Jurkat, Clone E6-1 (cell line): ENCODE results near the gene ABHD17C.

Experiments used
- DNase-seq: peaks from one replicate; pipeline ENCODE4 v3.0.0-alpha.2; 2011; ENCODE audit warnings: low read depth, low spot score
- H3K4me3 ChIP-seq: 2 replicates; pipeline ENCODE4 v1.5.1; 2011; ENCODE audit warnings: mild to moderate bottlenecking, low read length, control low read depth, moderate library complexity

The ABHD17C gene

DNA sequence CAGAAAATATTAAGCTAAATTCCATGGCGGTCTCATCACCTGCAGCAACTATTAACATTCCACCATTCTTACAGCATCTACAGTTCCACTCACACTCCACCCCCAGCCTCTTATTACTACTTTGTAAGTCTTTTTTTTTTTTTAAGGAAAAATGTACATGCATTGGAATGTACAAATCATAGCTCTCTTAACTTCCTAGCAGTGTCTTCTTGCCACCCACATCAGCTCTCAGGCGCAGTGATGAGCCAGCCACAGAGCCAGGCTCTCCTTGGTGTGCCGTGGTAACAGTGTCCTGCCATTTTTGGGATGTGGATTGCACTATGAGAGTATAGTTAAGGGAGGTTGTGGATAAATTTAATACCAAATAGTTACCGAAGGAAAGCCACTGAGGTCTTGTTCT lies 17.8 kb downstream of the ABHD17C start:
- no peak overlapping the region for H3K4me3 ChIP-seq

DNA sequence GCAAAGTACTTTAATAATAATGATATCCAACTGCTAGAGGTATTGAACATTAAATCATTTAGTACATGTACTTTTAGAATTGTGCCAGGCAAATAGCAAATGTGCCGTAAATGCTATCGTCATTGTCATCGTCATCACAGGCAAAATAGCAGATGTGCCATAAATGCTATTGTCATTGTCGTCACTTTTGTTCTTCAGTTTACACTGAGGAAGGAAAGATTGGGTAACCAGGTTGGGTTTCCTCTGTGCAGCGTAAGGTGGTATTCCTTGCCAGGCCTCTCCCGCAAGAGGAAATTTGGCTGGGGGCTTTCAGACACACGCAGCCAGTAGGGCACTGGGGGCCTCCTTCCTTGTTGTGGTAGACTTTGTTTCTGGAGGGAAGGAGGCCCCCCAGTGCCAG lies 26.4 kb downstream of the ABHD17C start:
- H3K4me3 ChIP-seq = no peak overlapping the region
- DNase-seq = no peak

More for the DNA sequence above, 17.8 kb downstream of the ABHD17C start:
- no peak for DNase-seq

DNA sequence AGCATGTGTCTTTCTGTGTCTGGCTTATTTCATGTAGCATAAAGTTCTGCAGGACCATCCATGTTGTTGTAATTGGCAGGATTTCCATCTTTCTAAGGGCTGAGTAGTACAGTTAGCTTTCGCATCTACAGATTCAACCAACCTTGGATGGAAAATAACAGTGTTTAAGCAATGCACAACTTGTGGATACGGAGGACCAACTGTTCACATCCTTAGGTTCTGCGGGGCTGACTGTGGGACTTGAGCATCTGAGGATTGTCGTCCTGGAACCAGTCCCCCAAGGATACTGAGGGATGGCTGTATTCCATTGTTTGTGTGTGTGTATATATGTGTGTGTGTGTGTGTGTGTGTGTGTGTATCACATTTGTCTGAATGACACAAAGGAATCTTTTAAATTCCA lies 27.7 kb downstream of the ABHD17C start:
- no peak for DNase-seq
- H3K4me3 ChIP-seq = no peak overlapping the region

DNA sequence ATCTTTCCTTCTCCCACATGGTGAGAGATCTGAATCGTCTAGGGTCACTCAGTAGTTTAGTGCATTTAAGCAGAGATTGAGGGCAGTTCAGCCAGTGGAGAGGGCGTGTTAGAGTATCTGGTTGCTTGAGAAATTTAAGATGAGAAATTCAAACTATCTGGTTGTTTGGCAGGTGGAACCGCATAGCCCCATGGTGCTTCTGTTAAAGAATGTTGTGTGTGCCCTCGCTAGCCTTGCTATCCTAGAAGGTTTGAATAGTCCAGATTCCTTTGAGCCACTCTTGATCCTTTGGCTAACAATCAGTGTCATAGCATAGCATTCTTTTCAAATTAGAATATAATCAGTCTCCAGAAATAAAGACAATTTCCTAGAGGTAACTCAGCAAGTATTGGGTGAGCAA lies 32.1 kb downstream of the ABHD17C start:
- DNase-seq = no peak
- no peak overlapping the region for H3K4me3 ChIP-seq

DNA sequence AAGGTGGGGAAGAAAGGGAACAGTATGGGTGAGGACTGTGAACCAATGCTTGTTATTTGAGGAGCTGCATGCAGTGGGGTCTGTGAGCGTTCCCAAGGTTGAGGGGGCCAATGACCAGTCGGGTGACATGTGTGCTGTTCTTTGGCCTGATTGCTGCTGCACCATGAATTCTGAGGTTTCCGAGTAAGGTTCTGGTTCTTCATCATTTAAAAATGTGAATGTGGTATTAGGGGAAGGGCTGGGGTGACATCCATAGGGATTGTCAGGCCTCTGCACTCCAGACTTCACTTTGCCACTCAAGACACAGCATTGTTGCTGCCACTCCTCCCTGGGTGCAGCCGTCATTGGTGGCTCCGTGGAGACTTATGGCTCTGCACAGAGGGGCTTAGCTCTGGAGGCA lies 32.5 kb downstream of the ABHD17C start:
- no peak overlapping the region for H3K4me3 ChIP-seq
- no peak for DNase-seq

DNA sequence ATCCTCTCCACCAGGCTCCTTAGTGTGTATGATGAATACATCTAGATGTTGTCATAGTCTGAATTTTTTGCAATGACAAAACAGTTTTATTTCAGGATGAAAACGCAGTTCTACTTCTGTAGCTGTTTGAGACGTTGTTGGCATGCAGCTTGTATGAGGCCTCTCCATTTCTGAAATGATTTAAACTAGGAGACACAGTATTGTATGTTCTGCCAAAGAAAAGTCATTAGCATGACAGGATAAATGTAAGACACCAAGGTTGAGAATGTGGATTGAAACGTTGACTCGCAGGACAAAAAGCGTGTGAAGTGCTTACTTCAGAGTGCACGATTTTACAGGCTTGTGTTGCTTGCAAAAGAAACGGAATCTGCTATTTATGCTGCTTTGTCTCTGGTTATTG lies 35.3 kb downstream of the ABHD17C start:
- no peak for DNase-seq
- H3K4me3 ChIP-seq = no peak overlapping the region

DNA sequence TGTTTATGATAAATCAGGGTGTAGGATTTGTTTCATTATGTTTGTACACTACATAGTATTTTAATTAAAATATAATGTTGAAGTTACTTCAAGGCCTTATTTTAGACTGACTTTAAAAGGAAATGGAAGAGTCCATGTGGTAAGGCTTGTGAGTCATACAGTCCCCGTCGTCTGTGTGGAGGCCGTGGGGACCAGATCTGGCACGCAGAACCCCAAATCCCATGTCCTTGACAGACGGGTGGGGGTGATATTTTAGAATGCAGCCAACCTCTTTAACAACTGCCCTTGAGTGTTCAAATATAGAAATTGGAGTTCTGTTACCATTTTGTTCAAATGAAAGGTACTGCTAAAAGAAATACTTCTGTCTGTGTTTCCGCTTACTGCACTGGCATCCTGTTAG lies 35.8 kb downstream of the ABHD17C start:
- DNase-seq = no peak
- no peak overlapping the region for H3K4me3 ChIP-seq

DNA sequence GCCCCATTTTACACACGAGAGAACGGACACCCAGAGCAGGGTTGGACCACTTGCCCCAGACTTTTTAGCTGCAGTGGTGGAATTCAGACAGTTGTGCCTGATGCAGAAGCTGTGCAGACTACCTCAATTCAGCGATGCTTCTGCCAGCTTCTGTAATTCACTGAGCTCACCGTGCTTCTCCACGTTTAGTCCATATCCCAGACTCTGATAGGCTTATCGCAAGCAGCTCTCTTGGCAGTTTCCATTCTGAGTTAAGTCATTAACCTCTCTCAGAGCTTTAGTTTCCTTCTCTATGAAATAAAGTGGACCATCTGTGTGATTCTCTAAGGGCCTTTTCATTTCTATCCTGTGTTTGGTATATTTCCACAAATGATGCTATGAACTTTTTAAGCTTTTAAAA lies 37.1 kb downstream of the ABHD17C start:
- DNase-seq = no peak
- no peak overlapping the region for H3K4me3 ChIP-seq

DNA sequence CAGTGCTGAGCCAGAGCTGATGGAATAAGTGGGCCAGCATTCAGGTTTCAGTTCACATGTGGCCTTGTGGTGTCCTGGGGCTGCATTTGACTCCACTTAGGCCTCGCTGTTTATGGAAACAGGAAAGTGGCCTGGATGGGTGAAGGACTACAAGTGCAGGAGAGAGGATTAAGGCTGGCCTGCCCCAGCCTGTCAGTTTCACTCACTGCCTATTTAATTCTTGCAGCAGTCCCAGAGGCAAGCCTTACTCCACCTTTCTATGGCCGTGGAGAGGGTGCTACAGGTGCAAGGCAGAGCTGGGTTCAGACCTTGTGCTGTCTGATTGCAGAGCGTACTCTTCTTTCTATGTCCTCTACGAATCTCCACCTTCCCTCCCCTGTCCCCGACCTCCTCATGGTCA lies 37.7 kb downstream of the ABHD17C start:
- H3K4me3 ChIP-seq = no peak overlapping the region
- DNase-seq = no peak

DNA sequence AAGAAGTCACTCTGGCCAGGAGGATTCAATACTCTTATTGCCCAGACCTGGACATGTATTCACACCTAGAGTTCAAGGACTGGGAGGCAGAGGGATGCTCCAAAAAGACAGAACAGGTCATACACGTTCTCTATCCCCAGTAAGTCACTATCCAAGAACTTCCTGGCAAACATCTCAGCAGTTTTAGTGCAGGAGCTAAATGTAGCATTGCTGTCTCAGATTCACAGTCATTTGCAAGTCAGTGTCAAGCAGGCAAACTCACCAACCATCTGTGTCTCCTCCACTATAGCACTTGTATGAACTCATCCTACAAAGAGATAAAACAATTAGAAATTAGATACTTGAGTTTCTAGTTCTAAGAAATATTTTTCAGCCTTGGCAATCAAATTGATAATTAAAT lies 38.4 kb downstream of the ABHD17C start:
- no peak for DNase-seq
- H3K4me3 ChIP-seq = no peak overlapping the region

DNA sequence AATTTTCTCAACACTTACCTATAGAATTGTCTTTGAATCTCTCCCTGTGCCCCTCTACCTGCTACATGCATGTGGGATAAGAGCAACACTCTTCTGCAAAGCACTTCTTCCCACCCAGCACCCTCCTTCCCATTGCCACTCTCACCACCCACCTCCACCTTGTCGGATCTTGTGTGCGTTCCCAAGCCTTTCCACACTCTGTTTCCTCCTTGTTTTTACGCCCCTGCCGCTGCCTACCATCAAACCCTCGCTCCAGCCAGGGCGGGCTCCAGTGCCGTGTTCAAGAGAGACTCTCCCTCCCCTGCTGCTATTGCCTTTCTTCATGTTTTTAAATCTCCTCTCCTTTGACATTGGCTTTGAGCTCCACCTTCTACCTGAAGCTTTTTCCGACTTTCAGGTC lies 40.2 kb downstream of the ABHD17C start:
- no peak overlapping the region for H3K4me3 ChIP-seq
- DNase-seq = no peak

DNA sequence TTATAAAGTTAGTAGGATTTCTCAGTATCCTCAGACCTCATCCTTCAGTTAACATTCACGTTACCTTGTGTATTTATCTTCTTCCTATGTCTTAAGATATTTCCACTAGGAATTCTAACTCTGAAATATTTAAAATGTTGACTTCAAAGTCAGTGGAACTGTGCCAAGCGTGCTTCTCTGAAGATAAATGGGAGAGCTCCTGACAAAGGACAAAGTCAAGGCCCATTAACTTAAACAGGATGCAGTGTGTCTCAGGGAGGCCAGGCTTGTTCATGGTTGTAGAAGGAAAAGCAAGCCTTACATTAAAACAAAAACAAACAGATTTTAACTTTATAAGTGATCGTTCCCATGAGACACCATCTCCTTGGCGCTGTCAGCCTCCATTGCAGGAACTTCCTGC lies 41.5 kb downstream of the ABHD17C start:
- DNase-seq = no peak
- H3K4me3 ChIP-seq = no peak overlapping the region

DNA sequence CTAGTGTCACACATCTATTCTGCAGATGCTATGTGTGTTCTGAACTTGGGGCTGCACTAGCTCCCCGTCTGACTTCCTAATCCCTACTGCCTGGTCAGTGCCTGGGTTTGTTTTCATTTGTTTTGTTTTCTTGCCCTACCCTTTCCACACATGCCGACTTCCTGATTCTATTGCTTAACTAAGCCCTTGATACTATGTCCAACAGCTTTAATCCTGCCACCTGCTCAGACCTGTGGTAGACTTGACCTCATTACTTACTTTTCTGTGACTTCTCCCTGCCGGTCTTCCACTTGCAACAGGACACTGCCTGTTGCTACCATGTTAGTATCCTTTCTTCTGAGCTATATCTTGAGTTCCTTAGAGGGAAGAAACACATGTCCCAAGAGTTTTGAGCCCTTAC lies 44.8 kb downstream of the ABHD17C start:
- DNase-seq = no peak

DNA sequence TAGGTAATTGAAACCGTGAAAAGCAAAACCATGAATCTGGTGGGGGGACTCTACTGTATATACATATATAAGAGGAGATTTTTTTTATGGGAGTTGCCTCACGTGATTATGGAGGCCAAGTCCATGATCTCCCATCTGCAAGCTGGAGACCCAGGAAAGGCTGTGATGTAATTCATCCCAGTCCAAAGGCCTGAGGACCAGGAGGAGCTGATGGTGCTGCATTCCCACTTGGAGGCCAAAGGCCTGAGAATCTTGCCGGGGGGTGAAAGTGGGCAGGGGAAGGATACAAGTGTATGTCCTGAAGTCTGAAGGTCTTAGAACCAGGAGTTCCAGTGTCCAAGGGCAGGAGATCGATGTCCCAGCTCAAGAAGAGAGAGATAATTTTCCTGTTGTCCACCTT lies 47.0 kb downstream of the ABHD17C start:
- DNase-seq = no peak
- no peak overlapping the region for H3K4me3 ChIP-seq

More for the DNA sequence above, 44.8 kb downstream of the ABHD17C start:
- H3K4me3 ChIP-seq = no peak overlapping the region

DNA sequence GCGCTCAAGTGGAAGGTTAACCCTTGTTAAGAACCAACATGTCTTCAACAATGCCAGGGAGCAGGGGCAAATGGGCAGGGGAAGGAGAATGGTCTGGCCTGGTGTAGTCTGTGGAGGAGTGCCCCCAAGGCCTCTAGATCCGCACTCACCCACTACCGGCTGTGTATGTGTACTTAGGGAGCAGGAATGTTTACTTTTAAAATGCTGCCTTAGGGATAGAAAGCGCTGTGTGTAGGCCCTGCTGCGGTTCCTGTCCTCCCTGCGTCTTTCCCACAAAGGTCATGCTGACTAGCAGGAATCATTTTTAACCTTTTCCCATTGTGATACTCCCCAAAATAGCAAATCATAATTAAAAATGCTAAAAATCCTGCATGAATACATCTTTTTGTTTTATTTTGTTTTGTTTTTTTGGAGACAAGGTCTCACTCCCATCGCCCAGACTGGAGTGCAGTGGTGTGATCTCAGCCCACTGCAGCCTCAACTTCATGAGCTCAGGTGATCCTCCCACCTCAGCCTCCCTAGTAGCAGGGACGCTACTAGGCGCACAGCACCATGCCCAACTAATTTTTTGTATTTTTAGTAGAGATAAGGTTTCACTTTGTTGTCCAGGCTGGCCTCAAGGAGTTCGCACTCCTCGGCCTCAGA lies 48.2 kb downstream of the ABHD17C start:
- DNase-seq = no peak
- no peak overlapping the region for H3K4me3 ChIP-seq

DNA sequence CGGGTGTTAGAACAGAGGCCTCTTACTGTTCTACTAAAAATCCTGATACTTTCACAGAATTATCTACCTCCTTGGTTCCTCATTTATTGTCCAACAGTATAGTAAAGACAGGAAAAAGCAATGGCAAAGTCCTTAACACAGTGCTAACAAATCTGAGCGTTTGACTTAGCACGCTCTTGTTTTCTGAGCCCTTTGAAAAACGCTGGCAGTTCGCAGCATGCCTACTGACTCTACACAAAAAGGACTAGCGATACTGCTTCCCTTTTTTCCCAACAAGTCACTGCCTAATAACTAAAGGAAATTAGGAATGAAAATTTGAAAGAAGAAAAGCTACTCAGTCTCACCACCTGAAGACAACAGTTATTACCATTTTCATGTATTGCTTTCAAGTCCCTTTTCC lies 49.3 kb downstream of the ABHD17C start:
- H3K4me3 ChIP-seq = no peak overlapping the region
- no peak for DNase-seq

DNA sequence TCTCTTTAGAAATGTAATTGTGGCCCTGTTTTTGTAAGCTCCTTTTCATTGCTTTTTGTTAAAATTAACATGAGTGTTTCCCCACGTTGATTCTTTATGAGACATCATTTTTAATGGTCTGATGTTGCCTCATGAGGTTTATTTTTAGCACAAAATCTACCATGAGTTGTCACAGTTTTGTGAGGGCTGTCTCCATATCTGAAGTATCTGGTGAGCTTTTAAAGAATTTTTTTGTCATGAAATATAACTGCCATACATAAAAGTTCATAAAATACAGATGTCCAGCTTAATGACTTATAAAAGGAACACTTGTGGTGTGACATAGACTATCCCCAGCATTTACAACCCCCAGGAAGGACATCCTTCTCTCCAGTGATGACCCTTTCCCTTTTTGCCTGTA lies 49.7 kb downstream of the ABHD17C start:
- no peak for DNase-seq
- H3K4me3 ChIP-seq = no peak overlapping the region

DNA sequence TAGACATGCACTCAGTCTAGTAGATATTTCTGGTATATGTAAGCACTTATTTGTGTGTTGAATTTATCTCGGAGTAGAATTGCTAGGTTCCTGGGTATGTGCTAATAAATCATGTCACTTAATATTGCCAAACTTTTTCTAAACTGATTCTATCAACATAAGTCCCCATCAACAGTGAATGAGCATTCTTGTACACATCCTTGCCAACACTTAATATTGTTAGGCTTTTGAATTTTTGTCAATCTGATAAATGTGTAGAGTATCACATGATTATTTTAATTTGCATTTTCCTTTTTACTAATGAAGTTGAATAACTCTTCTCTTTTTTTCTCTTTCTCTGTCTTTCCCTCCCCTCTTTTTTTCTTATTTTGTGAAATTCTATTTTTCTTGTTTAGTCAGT lies 50.8 kb downstream of the ABHD17C start:
- H3K4me3 ChIP-seq = no peak overlapping the region
- DNase-seq = no peak

DNA sequence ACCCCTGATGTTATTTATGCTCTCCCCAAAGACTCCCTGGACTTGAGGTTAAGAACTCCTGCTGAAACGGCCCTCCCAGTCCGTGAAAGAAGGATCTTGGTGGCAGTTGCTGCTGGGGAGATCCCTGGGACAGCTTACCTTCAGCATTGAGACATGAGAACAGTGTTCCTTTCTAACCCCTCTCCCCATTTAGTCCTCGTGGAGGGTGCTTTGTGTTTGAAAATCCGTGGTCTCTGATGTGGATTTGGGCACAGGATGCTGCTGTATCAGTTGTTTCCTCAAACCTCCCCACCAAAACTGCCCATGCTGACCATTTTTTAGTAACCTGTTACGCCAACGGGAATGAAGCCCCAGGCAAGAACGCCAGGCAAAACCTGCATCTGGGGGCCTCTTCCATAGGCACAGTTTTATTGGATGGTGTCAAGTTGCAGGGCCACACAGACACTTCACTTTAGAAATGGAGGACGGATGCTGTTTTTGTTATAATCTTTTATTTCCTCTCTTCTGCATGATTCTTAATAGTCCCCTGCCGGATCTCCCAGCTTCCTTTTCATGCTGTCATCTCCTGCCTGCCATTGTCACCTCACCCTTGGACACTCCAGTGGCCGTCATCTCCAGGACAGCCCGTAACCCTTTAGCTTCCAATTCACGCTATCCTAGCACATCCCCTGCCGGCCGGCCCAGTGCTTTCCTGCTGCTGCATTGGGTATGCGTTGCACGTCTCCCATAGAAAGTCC lies 52.4 kb downstream of the ABHD17C start:
- no peak overlapping the region for H3K4me3 ChIP-seq
- DNase-seq = no peak

DNA sequence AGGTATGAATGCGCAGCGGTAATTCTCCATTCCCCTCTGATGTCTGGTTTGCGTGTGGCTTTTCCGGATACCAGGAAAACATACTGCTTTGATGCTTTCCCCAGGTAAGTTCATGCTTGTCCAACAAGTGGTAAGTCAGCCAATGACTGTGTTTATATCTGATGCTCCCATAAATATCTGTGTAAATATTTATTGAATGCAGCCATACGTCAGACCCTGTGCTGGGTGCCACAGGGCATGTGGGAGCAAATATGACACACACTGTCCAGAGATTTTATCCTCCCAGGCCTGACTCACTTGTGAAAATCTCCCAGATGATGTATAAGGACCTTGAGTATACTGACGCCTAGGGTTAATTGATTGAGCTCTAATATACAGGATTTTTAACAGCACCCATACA lies 54.5 kb downstream of the ABHD17C start:
- no peak for DNase-seq
- no peak overlapping the region for H3K4me3 ChIP-seq

DNA sequence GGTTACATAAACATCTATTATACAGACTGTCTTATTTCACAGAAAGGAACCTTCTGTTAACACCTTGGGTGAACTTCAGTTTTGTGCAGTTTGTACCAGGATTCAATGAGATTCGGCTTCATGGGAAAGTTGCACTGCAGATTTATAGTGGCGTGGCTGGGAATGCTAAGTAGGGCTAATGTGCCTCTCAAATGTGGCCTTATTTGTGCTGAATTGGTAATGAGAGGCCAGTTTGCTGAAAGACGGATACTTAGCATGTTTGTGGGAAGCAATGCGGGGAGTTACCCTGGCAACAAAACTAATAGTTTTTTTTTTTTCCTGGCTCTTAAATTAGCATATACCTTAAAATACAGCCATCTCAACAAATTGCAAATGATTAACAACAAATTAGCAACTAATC lies 55.5 kb downstream of the ABHD17C start:
- DNase-seq = no peak
- no peak overlapping the region for H3K4me3 ChIP-seq
